Right hindlimb (tissue), 1 donor: ENCODE data around the gene NRL.

Experiments
- DNase-seq: peaks from one replicate; pipeline ENCODE4 v3.0.0-alpha.2; 2018

Gene NRL

DNA sequence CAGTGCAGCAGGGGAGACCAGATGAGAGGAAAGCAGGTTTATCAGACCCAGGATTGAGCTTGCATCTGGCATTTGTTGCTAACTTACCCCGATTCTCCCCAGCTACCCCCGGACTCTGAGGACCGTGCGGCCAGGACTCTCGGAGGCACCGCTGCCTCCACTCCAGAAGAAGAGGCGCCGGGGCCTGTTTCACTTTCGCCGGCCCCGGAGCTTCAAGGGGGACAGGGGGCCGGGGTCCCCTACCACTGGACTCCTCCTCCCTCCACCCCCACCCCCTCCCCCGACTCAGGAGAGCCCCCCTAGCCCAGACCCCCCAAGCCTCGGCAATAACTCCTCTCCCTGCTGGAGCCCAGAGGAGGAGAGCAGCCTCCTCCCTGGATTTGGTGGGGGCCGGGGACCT is 49.9 kb downstream of the NRL start:
- no peak for DNase-seq

DNA sequence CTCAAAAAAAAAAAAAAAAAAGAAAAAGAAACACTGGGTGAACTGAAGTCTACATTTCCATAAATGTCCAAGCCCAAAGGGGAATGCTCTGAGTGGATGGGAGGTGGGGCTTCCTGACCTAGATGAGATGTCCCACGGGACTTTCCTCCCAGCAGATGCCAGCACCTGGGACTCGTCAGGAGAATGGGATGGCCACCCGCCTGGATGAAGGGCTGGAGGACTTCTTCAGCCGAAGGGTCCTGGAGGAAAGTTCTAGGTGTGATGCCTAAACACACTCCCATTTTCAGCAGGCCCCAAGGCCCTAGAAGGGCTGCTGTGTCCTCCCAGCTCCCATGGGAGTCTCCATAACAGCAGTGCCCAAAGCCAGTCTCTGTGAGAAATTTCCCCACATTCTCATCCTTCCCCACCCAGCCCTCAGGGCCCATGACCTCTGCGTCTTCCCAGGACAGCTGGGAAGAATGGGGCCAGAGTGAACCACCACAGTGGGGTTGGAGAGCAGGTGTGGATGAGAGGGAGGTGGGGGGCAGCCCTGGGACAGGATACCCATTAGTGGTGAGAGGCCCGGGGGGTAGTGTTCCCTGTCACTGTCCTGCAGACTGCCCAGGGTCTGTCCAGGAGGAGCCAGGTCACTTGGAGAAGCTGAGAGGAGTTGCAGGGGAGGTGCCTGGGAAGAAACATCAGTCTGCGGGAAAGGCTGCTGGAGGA is 50.5 kb downstream of the NRL start:
- no peak for DNase-seq

DNA sequence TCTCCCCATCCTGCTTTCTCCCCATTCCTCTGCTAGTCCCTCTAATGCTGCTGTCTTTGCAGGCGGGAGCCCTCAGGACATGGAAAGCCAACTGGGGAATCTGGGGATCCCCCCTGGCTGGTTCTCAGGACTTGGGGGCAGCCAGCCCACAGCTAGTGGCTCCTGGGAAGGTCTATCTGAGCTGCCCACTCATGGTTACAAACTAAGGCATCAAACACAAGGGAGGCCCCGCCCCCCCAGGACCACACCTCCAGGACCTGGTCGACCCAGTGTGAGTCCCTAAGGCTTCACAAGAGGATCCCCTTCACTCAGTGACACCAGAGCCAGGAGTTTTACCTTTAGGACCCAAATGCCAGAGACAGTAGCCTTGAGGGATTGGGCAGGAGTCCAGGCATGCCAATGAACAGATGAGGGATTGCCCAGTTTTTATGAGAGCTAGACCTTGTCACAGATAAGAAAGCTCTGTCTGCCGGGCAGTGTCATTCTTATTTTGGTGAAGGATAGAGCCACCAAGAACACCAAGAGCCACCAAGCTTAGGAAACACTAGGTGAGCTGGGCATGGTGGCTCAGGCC is 51.4 kb downstream of the NRL start:
- DNase-seq: no peak

DNA sequence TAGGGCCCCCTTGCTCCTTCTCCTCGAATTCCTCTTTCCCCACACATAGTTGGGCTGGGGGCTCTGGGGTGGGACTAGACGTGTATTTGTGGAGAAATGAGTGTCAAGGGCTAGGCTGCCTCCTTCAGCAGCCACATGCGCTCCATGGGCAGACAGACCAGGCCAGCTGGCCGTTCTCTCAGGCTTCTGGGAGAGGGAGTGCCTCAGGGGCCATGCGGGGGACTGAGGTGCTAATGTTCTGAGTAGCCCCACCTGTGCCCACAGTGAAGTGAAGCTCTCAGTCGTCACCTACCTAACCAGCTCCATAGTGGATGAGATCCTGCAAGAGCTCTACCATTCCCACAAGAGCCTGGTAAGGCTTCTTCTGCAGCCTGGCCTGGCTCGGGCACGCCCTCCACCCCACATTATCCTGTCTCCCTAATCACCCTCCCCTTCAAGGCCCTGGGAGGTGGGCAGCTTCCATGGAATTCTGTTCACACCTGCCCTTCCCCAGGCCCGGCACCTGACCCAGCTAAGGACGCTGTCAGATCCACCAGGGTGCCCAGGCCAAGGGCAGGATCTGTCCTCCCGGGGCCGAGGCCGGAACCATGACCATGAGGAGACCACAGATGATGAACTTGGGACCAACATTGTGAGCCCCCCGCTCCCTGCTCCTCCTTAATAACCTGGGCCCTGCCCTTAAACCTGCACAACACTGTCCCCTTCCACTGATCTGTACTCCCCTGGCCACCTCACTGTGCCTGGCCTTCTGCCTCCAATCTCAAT is 52.4 kb downstream of the NRL start:
- DNase-seq: no peak

DNA sequence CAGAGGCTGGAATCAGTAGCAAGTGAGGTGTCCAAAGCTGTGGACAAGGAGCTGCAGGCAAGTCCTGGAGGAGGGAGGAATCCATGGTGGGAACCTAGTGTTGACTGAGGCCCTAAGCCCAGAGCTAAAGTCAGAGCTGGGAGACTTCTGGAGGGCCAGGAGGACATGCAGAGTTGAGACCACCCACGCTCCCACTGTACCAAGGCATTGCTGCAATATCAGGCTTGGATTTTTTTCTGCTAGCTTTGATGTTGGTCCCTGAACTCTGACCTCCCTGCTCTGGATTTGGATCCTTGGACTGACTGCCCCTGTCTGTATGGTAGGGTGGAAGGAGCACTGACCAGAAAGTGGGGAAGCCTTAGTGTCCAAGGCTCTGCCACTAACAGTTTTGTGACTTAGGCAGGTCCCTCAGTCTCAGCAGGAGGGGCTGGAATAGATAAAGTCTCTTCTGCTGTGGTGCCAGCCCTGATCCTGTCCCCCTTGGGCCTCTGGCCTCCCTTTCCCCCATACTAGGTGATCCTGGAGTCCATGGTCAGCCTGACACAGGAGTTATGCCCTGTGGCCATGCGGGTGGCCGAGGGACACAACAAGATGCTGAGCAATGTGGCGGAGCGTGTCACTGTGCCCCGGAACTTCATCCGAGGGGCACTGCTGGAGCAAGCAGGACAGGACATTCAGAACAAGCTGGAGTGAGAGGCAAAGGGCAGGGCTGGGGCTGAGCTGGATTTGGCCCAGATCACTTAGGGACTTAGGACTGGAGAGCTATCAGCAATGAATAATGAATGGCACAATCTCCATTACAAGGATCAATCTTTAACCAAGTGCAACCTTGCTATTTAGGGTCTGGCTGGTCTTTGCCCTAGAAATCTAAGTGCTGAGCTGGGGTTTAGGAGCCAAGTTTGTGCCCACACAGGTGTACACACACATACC is 53.5 kb downstream of the NRL start:
- DNase-seq: no peak

DNA sequence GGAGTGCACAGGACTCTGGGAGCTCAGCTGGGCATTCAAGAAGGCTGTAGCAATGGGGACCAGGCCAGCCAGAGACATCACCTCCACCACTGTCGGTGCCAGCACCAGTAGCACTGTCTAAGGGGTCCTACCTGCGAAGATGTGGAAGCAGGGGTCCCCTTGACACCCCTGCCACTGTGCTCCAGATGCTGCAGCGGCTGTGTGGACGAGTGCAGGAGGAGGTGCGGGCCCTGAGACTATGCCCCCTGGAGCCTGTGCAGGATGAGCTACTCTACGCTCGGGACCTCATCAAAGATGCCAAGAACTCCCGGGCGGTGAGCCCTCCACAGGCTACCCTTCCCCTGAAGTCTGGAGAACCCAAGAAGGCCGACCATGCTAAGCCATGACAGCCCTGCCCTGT is 54.3 kb downstream of the NRL start:
- DNase-seq: no peak

DNA sequence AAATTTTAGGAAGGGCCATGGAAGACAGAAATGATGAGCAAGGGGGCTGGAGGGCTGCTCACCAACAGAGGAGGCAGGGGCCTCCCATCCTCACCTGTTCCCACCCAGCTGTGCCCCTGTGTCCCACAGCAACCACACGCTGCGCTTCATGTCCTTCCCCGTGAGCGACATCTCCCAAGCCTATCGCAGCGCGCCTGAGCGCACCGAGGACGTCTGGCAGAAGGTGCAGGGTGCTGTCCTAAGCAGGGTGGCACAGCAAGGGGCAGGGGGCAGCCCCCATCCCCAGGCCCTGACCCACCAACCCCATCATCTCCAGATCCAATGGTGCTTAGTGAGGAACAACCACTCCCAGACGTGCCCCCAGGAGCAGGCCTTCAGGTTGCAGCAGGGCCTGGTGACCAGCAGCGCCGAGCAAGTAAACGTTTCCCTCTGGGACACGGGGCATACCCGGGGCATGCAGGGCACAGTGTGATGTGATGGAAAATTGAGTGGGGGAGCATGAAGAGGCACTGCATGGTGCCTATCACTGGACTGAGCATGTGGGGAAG is 54.8 kb downstream of the NRL start:
- DNase-seq: no peak

DNA sequence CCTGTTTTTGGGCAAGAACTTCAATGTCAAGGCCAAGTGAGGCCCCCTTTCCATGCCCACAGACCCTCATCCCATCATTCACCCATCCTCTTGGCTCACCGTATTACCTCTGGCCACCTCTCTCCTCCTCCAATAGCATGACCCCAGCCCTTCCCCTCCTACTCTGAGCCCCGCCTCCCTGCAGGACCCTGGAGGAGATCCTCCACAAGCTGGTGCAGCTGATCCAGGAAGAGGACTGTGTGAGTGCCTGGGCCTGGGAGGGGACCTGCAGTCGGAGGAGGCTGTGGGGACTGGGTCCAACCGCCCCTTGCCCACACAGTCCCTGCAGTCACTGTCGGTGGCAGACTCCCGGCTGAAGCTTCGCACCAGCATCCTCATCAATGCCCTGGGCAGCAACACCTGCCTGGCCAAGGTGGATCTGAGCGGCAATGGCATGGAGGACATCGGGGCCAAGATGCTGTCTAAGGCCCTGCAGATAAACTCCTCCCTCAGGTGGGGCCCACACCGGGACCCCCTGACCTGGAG is 55.7 kb downstream of the NRL start:
- no peak for DNase-seq

DNA sequence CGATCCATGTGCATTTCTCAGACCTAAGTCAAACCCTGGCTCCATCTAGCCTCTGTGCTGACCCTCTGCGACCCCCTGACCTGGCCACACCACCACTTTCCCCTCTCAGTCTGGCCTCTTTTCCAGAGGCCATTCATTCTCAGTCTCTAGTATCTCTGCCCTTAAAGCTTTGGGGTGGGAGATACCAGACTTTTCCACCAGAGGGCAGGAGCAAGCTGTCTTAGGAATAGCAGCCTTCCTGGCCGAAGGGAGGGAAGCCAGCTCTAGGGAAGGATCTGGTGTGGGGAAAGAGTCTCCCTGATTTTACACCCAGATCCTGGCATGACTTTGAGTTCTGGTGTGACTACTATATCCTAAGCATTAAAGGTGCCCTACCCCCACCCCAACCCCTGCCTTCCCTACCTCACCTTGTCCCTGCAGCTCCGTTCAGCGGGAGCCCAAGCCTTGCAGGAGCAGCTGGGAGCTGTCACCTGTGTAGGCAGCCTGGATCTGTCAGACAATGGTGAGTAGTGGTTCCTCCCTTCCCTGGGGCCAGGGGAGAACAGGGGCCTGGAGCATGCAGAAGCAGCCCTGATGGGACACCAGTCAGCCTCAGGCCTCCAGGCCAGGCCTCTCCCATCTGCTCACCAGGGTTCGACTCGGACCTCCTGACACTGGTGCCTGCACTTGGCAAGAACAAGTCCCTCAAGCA is 56.3 kb downstream of the NRL start:
- DNase-seq: peak; percentile 73

DNA sequence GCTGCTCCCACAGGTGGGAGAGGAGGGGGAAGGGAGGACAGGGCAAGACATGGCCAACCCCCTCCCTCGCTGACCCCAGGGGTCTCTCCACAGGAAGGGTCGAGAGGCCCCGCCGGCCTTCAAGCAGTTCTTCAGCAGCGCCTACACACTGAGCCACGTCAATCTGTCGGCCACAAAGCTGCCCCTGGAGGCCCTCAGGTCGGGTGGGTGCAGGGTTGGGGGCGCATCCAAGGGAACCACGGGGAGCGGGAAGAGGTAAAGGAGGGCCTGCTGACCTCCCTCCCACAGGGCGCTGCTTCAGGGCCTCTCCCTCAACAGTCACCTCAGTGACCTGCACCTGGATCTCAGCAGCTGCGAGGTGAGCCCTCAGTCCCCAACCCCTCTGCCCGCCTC is 56.9 kb downstream of the NRL start:
- DNase-seq: no peak

DNA sequence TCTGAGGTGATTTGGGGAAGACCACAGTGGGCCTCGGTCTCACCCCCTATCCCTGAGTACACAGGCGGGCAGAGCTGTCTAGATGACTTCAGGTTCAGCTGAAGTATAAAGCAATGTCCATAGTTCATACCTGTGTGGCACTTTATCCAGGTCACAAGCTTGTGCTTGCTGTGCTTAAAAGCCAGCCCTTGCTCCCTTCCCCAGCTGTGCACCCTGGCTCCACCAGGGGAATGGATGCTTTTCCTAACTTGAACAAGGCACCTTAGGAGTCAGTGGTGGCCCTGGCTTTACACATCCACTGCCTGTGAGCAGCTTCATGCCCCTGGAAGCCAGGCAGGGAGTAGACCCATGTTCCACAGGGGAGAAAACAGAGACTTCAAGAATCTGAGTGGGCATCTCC is 57.5 kb downstream of the NRL start:
- no peak for DNase-seq

DNA sequence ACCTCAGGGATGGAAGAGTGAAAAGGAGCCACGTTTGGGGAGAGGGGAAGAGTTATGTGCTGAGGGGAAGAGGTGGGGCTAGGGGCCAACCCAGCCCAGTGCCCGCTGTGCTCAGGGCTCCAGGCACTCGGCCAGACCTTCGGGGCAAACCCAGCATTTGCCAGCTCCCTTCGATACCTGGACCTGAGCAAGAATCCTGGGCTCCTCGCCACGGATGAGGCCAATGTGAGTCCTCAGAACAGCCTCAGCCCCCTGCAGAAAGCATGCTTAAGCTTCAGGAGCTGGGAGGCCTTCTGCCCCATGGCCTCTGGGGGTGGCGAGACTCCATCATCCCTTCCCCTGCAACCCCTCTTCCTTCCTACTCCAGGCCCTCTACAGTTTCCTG is 58.0 kb downstream of the NRL start:
- no peak for DNase-seq

DNA sequence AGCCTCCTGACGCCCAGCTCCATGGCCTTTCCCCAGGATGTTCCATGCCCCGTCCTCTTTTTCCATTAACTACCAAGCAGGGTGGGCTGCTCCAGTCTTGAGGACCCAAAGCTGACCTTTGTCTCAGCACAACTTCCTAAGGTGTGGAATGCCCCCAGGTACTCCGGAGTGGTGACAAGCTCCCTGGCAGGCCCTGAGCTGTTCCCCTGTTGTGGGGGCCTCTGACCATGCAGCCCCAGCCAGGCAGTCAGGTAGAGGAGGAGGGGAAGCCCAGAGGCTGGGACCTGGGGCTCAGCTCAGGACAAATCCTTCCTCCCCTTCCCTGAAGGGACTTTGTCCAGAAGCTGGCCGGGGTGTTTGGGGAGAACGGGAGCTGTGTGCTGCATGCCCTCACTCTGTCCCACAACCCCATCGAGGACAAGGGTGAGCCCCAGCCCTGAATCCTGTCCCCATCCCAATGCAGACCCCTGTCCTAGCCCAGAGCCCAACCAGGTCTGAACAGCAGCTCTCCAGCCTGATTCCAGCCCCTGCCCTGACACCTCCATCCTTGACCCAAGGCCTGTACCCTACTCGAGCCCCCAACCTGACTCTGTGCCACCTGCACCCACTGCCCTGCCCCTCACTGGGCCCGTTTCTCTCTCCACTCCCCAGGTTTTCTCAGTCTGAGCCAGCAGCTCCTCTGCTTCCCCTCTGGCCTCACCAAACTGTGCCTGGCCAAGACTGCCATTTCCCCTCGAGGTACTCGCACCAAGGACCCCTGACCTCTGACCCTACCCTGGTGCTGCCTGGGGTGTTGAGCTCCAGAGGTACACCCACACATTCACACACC is 58.6 kb downstream of the NRL start:
- DNase-seq: no peak

DNA sequence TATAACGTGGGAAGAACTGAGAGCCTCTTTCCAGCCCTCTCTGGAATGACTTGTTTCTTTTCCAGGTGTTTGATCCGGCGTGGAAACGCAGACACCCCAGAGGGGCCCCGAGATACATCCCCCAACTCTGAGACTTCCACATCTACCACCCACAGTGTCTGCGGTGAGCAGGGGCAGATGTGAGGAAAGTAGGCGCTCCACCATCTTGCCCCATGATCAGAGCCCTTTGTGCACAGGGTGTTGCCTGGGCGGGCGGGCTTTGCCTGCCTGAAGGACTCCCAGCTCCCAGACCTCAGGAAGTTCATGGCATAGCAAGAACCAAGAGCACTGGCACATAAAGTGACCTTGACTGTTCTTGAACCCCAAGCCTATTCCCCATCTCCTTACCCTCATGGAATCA is 60.1 kb downstream of the NRL start:
- no peak for DNase-seq

DNA sequence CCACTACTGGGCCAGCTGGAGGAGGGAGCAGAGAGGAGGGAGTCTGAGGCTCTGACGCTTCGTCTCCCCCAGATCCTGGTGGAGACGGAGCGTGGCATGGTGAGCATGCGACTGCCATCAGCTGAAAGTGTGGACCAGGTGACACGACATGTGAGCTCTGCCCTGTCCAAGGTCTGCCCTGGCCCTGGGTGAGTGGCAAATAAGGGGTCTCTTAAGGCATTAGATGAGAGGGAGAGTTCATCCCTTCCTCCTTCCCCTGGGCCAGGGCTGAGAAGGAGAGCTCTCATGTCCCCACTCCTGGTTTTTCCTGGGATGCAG is 60.5 kb downstream of the NRL start:
- DNase-seq: no peak

DNA sequence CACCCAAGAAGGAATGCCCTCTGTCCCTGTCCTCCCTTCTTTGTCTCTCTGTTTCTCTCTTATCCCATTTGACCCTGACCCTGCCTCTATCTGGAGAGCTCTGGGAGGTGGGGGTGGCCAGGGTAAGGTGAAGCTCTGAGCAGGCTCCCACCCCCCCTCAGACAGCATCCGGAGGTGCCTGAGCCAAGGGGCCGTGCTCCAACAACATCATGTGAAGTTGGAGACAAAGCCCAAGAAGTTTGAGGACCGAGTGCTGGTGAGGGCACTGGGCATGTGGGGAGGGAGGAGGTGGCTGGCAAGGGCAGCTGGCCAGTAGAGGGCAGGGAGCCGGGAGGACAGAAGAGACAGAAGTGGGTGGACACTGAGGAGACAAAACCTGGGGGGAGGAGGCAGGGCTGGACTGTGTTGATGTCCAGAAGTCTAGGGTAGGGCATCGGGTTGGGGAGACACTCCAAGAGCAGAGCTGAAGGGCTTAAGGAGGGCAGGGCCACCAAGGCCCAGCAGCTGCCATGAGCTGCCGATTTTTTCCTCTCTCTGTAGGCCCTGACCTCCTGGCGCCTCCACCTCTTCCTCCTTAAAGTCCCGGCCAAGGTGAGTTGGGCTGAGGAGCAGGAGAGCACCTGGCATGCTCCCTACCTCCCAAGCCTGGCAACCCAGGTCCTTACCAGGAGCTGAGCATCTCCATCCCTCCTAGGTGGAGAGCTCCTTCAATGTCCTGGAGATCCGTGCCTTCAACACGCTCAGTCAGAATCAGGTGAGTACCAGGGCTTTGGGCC is 61.0 kb downstream of the NRL start:
- no peak for DNase-seq

DNA sequence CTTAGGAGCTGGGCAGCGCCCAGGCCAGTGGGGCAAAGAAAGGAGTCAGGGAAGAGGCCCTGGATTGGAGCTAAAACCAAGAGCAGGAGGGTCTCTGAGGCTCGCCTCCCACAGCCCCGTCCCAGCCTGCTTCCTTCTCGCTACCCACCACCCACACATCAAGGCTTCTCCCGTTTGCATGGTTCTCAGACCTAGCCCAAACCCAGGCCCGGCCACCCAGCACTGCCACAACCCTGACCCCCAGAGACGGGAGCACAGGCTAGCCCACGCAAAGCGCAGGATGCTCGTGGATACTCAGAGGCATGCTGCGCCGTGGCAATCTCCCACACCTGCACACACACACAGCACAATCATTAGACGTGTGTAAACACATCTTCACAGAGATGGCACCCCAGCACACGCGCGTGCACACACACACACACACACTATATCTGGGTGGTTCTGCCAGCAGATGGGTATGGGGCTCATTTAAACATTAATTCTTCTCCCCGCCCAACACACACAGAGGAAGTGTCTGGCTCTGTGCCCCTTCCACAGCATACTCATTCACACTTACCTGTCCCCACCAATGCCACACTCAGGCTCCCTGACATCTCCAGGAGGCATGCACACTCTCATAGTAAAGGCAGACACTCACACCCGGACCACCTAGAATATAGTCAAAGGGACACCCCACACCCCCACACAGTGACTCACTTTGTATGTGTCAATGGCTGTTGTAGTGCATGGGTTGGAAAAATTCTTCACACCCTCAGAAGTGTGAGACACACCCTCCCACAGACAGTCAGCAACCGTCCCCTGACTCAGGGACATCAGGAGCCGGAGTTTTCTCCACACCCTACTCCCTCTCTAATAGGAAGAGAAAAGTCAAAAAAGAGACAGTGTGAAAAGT is 61.8 kb downstream of the NRL start:
- no peak for DNase-seq

DNA sequence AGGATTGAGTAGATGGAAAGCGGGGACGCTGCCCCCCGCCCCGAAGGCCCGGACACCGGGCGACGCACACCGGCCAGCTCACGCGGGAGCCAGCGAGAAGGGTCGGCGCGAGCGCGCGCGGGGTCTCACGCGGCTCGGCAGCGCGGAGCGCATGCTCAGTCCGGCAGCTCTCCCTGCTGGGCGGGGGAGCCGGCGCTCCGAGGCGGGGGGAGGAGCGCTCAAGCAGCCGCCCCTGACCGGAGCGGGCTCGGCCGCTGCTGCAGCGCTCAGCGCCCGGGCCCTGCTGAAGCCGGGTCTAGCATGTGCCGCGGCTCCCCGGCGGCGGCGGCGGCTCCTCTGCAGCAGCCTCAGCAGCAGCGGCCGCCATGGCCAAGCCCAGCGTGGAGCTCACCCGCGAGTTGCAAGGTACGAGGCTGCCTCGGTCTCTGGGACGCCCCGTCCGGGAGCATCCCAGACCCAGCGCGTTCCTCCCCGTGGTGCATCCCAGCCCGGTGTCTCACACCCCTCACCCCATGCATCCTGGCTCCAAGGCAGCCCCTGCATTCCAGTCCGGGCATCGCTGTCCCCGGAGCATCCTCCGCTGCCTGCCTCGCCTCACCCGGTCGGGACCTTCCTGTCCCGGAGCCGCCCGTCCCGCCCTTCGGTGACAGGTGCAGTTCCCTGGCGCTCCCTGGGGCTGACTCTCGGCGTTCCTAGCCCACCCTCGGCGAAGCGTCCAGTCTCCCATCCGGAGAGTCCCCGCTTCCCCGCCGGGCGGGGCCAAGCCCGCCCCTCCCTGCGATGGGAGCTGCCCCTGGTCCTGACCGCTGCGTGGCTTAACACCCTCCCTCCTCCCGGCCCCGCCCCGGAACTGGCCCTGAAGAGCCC is 62.7 kb downstream of the NRL start, which contains the start of gene CARMIL3:
Gene CARMIL3 (plus strand): TSS at position 221 of the 867 bp plus-strand sequence. CDS start 145 bp downstream, at position 366.
- peak; percentile 80 for DNase-seq
